OCI-LY1 (cell line): ENCODE results near the gene SLFN5.

ENCODE experiments used
- H2AFZ ChIP-seq: fragments of 200-600 bp; sonication (generic), shearing (Covaris generic); 2 replicates; pipeline ENCODE4 v1.6.0; 2014; ENCODE audit warnings: antibody characterized with exemption, mild to moderate bottlenecking, low read length
- H3F3A ChIP-seq: fragments of 200-600 bp; sonication (generic), shearing (Covaris generic); 2 replicates; pipeline ENCODE4 v1.6.0; 2014; ENCODE audit warnings: mild to moderate bottlenecking, antibody characterized with exemption, low read length, moderate library complexity; ENCODE audit not compliant: insufficient read depth
- H3K27ac ChIP-seq: fragments of 200-600 bp; sonication (generic); 2 replicates; pipeline ENCODE4 v1.5.1; 2014; ENCODE audit warnings: low read length, mixed run types, mild to moderate bottlenecking, low read depth; ENCODE audit not compliant: poor library complexity, severe bottlenecking
- H3K27me3 ChIP-seq: fragments of 200-600 bp; sonication (generic); 2 replicates; pipeline ENCODE4 v1.6.0; 2014; ENCODE audit warnings: antibody characterized with exemption, mild to moderate bottlenecking, low read length, moderate library complexity; ENCODE audit not compliant: insufficient read depth
- H3K36me3 ChIP-seq: fragments of 200-600 bp; sonication (generic); 2 replicates; pipeline ENCODE4 v1.6.1; 2014; ENCODE audit warnings: mild to moderate bottlenecking, antibody characterized with exemption, low read length, moderate library complexity, mixed read lengths; ENCODE audit not compliant: insufficient read depth
- H3K4me1 ChIP-seq: fragments of 200-600 bp; sonication (generic); 2 replicates; pipeline ENCODE4 v1.5.1; 2014; ENCODE audit warnings: mild to moderate bottlenecking, low read length, moderate library complexity; ENCODE audit not compliant: insufficient read depth, severe bottlenecking
- H3K4me2 ChIP-seq: fragments of 200-600 bp; sonication (generic), shearing (Covaris generic); 2 replicates; pipeline ENCODE4 v1.6.1; 2014; ENCODE audit warnings: low read length
- H3K4me3 ChIP-seq: fragments of 200-600 bp; sonication (generic); 2 replicates; pipeline ENCODE4 v1.5.1; 2014; ENCODE audit warnings: low read length, low read depth, mild to moderate bottlenecking, mixed read lengths; ENCODE audit not compliant: poor library complexity, severe bottlenecking
- H3K79me2 ChIP-seq: fragments of 200-600 bp; shearing (Covaris generic); 2 replicates; pipeline ENCODE4 v1.6.1; 2016; ENCODE audit warnings: mixed run types, low read length, mixed read lengths; ENCODE audit not compliant: insufficient read depth
- H3K9ac ChIP-seq: fragments of 200-600 bp; sonication (generic), shearing (Covaris generic); 2 replicates; pipeline ENCODE4 v1.6.1; 2014; ENCODE audit warnings: mild to moderate bottlenecking, low read length, mixed read lengths
- H3K9me2 ChIP-seq: fragments of 200-600 bp; sonication (generic), shearing (Covaris generic); 2 replicates; pipeline ENCODE4 v1.6.1; 2014; ENCODE audit warnings: low read depth, mild to moderate bottlenecking, low read length, mixed read lengths
- H3K9me3 ChIP-seq: fragments of 200-600 bp; shearing (Covaris generic); 2 replicates; pipeline ENCODE4 v1.6.1; 2014; ENCODE audit warnings: low read length, mixed read lengths
- H4K20me1 ChIP-seq: fragments of 200-600 bp; sonication (generic), shearing (Covaris generic); 2 replicates; pipeline ENCODE4 v1.6.0; 2016; ENCODE audit warnings: mild to moderate bottlenecking, low read length; ENCODE audit not compliant: insufficient read depth
- EZH2 ChIP-seq: fragments of 200-600 bp; sonication (generic), shearing (Covaris generic); IDR thresholded peaks from 2 replicates; pipeline ENCODE4 v1.8.0; 2017; ENCODE audit warnings: borderline replicate concordance, mixed run types, mild to moderate bottlenecking, antibody characterized with exemption, low read length, moderate library complexity, mixed read lengths
- TF ChIP-seq, protein P1 (sequence below): fragments of 200-600 bp; sonication (generic), shearing (Covaris generic); IDR thresholded peaks from 2 replicates; pipeline ENCODE4 v1.5.1; 2017; ENCODE audit warnings: mild to moderate bottlenecking, antibody characterized with exemption, low read length, moderate library complexity, mixed read lengths

SLFN5 gene

GRCh38 chr17:35287286-35287811 lies 44.5 kb downstream of the SLFN5 start:
- Histone ChIP-seq H3K27ac (no peak overlapping the region), H3K9me2 (no peaks in the 10 kb centered on the region), H3F3A (no peaks in the 10 kb centered on the region), H3K4me3 (no peak overlapping the region), H3K4me2 (no peak overlapping the region), H3K4me1 (no peaks in the 10 kb centered on the region), H3K9me3 (no peaks in the 10 kb centered on the region), H4K20me1 (no peaks in the 10 kb centered on the region), H3K79me2 (no peaks in the 10 kb centered on the region), H2AFZ (no peak overlapping the region), H3K9ac (no peak overlapping the region), H3K36me3 (no peaks in the 10 kb centered on the region), H3K27me3 (no peaks in the 10 kb centered on the region)
- TF ChIP-seq, protein P1, sequence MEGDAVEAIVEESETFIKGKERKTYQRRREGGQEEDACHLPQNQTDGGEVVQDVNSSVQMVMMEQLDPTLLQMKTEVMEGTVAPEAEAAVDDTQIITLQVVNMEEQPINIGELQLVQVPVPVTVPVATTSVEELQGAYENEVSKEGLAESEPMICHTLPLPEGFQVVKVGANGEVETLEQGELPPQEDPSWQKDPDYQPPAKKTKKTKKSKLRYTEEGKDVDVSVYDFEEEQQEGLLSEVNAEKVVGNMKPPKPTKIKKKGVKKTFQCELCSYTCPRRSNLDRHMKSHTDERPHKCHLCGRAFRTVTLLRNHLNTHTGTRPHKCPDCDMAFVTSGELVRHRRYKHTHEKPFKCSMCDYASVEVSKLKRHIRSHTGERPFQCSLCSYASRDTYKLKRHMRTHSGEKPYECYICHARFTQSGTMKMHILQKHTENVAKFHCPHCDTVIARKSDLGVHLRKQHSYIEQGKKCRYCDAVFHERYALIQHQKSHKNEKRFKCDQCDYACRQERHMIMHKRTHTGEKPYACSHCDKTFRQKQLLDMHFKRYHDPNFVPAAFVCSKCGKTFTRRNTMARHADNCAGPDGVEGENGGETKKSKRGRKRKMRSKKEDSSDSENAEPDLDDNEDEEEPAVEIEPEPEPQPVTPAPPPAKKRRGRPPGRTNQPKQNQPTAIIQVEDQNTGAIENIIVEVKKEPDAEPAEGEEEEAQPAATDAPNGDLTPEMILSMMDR = no peak
- no peak for TF ChIP-seq EZH2

- no peak for TF ChIP-seq EZH2
- TF ChIP-seq, protein P1 = no peak
These were observed 46.4 kb downstream of the SLFN5 start for GRCh38 chr17:35289222-35289621.

DNA sequence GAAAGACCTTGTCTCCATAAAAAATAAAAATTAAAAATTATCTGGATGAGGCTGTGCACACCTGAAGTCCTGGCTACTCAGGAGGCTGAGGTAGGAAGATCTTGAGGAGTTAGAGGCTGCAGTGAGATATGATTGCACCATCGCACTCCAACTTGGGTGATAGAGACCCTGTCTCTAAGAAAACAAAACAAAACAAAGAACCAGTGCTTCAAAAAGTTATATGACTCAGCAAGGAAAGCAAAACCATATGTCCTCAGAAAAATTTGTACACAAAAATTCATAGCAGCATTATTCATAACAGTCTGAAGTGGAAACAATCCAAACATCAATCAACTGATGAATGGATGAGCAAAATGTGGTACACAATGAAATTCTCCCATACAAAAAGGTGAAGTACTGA lies 48.9 kb downstream of the SLFN5 start:
- H3K4me2 ChIP-seq = no peak overlapping the region
- no peak overlapping the region for H3K4me3 ChIP-seq
- no peak overlapping the region for H3K9ac ChIP-seq
- H3K4me1 ChIP-seq = no peaks in the 10 kb centered on the region
- H3K27me3 ChIP-seq = no peaks in the 10 kb centered on the region
- H3F3A ChIP-seq = no peaks in the 10 kb centered on the region
- H2AFZ ChIP-seq = no peak overlapping the region
- no peaks in the 10 kb centered on the region for H3K9me2 ChIP-seq
- TF ChIP-seq, protein P1 = no peak
- no peak for TF ChIP-seq EZH2
- H3K79me2 ChIP-seq = no peaks in the 10 kb centered on the region
- H3K9me3 ChIP-seq = no peaks in the 10 kb centered on the region
- H3K36me3 ChIP-seq = no peaks in the 10 kb centered on the region
- no peak overlapping the region for H3K27ac ChIP-seq
- H4K20me1 ChIP-seq = no peaks in the 10 kb centered on the region

More at GRCh38 chr17:35289222-35289621, 46.4 kb downstream of the SLFN5 start:
- no peak overlapping the region for H3K9ac ChIP-seq
- H3K9me3 ChIP-seq = no peaks in the 10 kb centered on the region
- no peak overlapping the region for H3K4me3 ChIP-seq
- no peak overlapping the region for H3K4me2 ChIP-seq
- no peaks in the 10 kb centered on the region for H3F3A ChIP-seq
- H3K27ac ChIP-seq = no peak overlapping the region
- no peaks in the 10 kb centered on the region for H3K79me2 ChIP-seq
- H3K9me2 ChIP-seq = no peaks in the 10 kb centered on the region
- H3K27me3 ChIP-seq = no peaks in the 10 kb centered on the region
- no peak overlapping the region for H2AFZ ChIP-seq
- H4K20me1 ChIP-seq = no peaks in the 10 kb centered on the region
- H3K36me3 ChIP-seq = no peaks in the 10 kb centered on the region
- no peaks in the 10 kb centered on the region for H3K4me1 ChIP-seq
